Lower lobe of right lung (tissue), 2 donors: ENCODE results near the gene AQP2. TPM values are rescaled to one million over a fixed set of nuclear protein-coding genes. Genes with fewer than 3 reads are reported as not detected.

Source experiments
- ATAC-seq, 2 donors: fragments of 200-7000 bp; cut with Tn5 transposase; one replicate each; pipeline ENCODE4 v1.9.1; 2020 to 2022; ENCODE audit warnings: mild to moderate bottlenecking in 2 of 2, moderate library complexity in 2 of 2
- DNase-seq: peaks from one replicate; pipeline ENCODE4 v3.0.0-alpha.2; 2020
- H3K27ac ChIP-seq: fragments of 200-600 bp; one replicate; pipeline ENCODE4 v1.8.0; 2022
- H3K27me3 ChIP-seq: fragments of 200-600 bp; one replicate; pipeline ENCODE4 v1.8.0; 2022; ENCODE audit warnings: low read depth
- H3K36me3 ChIP-seq: fragments of 200-600 bp; one replicate; pipeline ENCODE4 v1.8.0; 2022; ENCODE audit warnings: mild to moderate bottlenecking
- H3K4me1 ChIP-seq: fragments of 200-600 bp; one replicate; pipeline ENCODE4 v1.8.0; 2022
- H3K4me3 ChIP-seq: fragments of 200-600 bp; one replicate; pipeline ENCODE4 v1.8.0; 2022; ENCODE audit warnings: mild to moderate bottlenecking
- H3K9me3 ChIP-seq: fragments of 200-600 bp; one replicate; pipeline ENCODE4 v1.8.0; 2022
- CTCF ChIP-seq: fragments of 200-600 bp; IDR thresholded peaks from one replicate; pipeline ENCODE4 v1.8.0; 2022; ENCODE audit warnings: antibody characterized with exemption, mild to moderate bottlenecking
- intact Hi-C: fragments of 100-400 bp; cut with DNase I; formaldehyde crosslinking; loops from one replicate; pipeline ENCODE4 v1.11.0; 2022
- total RNA-seq: library from RNA; stranded (reverse); fragmentation: NEBNext Ultra II Directional; extraction: Animal tissue kit (Norgen Biotek cat#: 25700); gene quantifications from one replicate; pipeline ENCODE4 v1.2.1, GENCODE V29; 2021
- donor health status: DM: no; HTN: yes; CAD: no; lungs with severe emphysema.

Gene AQP2
- total RNA-seq, 1 donor from 2014 or later: not detected

- no peak for ATAC-seq
- no peak for TF ChIP-seq CTCF
- H3K4me3 ChIP-seq: peak overlapping the region; percentile 49
- H3K4me1 ChIP-seq: peaks cover 17% of the 10 kb centered on the region
- intact Hi-C loops: no loop called here
- H3K9me3 ChIP-seq: no peaks in the 10 kb centered on the region
- no peak overlapping the region for H3K27ac ChIP-seq
- H3K36me3 ChIP-seq: no peaks in the 10 kb centered on the region
- no peak for DNase-seq
- peaks cover 11% of the 10 kb centered on the region for H3K27me3 ChIP-seq
These were observed 17.3 kb downstream of the AQP2 start for GRCh38 chr12:49967777-49968250.

- Histone ChIP-seq H3K4me3 (no peak overlapping the region), H3K9me3 (no peaks in the 10 kb centered on the region), H3K27me3 (peaks cover 5% of the 10 kb centered on the region), H3K27ac (no peak overlapping the region), H3K36me3 (no peaks in the 10 kb centered on the region), H3K4me1 (peaks cover 17% of the 10 kb centered on the region)
- intact Hi-C loops: no loop called here
- ATAC-seq (no peak), DNase-seq (no peak)
- no peak for TF ChIP-seq CTCF
These were observed 17.9 kb downstream of the AQP2 start for GRCh38 chr12:49968471-49968870.

- intact Hi-C loops: no loop called here
- peaks cover 5% of the 10 kb centered on the region for H3K27me3 ChIP-seq
- peaks cover 17% of the 10 kb centered on the region for H3K4me1 ChIP-seq
- H3K27ac ChIP-seq: no peak overlapping the region
- H3K36me3 ChIP-seq: no peaks in the 10 kb centered on the region
- ATAC-seq (no peak), DNase-seq (no peak)
- TF ChIP-seq CTCF: no peak
- no peaks in the 10 kb centered on the region for H3K9me3 ChIP-seq
- H3K4me3 ChIP-seq: no peak overlapping the region
These were observed 18.5 kb downstream of the AQP2 start for GRCh38 chr12:49969027-49969426.

- Histone ChIP-seq H3K4me1 (peaks cover 24% of the 10 kb centered on the region), H3K36me3 (no peaks in the 10 kb centered on the region), H3K4me3 (no peak overlapping the region), H3K27me3 (peaks cover 5% of the 10 kb centered on the region), H3K9me3 (no peaks in the 10 kb centered on the region), H3K27ac (no peak overlapping the region)
- DNase-seq (no peak), ATAC-seq (no peak)
- intact Hi-C loops: no loop called here
- no peak for TF ChIP-seq CTCF
These were observed 19.3 kb downstream of the AQP2 start for GRCh38 chr12:49969651-49970429.

GRCh38 chr12:49970658-49971057 is 20.1 kb downstream of the AQP2 start:
- Histone ChIP-seq H3K4me1 (peaks cover 31% of the 10 kb centered on the region), H3K4me3 (no peak overlapping the region), H3K27me3 (peaks cover 5% of the 10 kb centered on the region), H3K36me3 (no peaks in the 10 kb centered on the region), H3K9me3 (no peaks in the 10 kb centered on the region), H3K27ac (no peak overlapping the region)
- TF ChIP-seq CTCF: no peak
- intact Hi-C loops: no loop called here
- DNase-seq (no peak), ATAC-seq (no peak)
